ENCODE data around the gene SH3RF3.
"Not testable (repeated sequence)": the region's sequence is repeated elsewhere in the genome, so short reads cannot be mapped to it uniquely, and the experiment has no call there.

SH3RF3 gene

GRCh38 chr2:109154226-109154625 is 25.2 kb downstream of the SH3RF3 start:
- no peak overlapping the region for H3K4me3 ChIP-seq (replicated peaks; ENCODE audit: low read depth, low read length)
- no peak for DNase-seq (ENCODE audit: low read depth)
- no peak for TF ChIP-seq CTCF (IDR thresholded peaks at IDR 0.05; ENCODE audit: low read length, missing control alignments)

- H3K4me3 ChIP-seq (replicated peaks; ENCODE audit: low read depth, low read length) = no peak overlapping the region
- TF ChIP-seq CTCF (IDR thresholded peaks at IDR 0.05; ENCODE audit: low read length, missing control alignments) = no peak
- peak; percentile 69 for DNase-seq (ENCODE audit: low read depth)
Measured at GRCh38 chr2:109155553-109156451, 26.8 kb downstream of the SH3RF3 start.

GRCh38 chr2:109157563-109158105 is 28.6 kb downstream of the SH3RF3 start:
- DNase-seq (ENCODE audit: low read depth) = no peak
- no peak for TF ChIP-seq CTCF (IDR thresholded peaks at IDR 0.05; ENCODE audit: low read length, missing control alignments)
- H3K4me3 ChIP-seq (replicated peaks; ENCODE audit: low read depth, low read length) = no peak overlapping the region

- no peak for DNase-seq (ENCODE audit: low read depth)
- TF ChIP-seq CTCF (IDR thresholded peaks at IDR 0.05; ENCODE audit: low read length, missing control alignments) = no peak
Measured at GRCh38 chr2:109158237-109158636, 29.2 kb downstream of the SH3RF3 start.

GRCh38 chr2:109159096-109159495 is 30.1 kb downstream of the SH3RF3 start:
- no peak for TF ChIP-seq CTCF (IDR thresholded peaks at IDR 0.05; ENCODE audit: low read length, missing control alignments)
- H3K4me3 ChIP-seq (replicated peaks; ENCODE audit: low read depth, low read length) = no peak overlapping the region
- no peak for DNase-seq (ENCODE audit: low read depth)

More at GRCh38 chr2:109158237-109158636, 29.2 kb downstream of the SH3RF3 start:
- H3K4me3 ChIP-seq (replicated peaks; ENCODE audit: low read depth, low read length) = no peak overlapping the region

GRCh38 chr2:109160714-109161440 is 31.9 kb downstream of the SH3RF3 start:
- TF ChIP-seq CTCF (IDR thresholded peaks at IDR 0.05; ENCODE audit: low read length, missing control alignments) = no peak
- no peak overlapping the region for H3K4me3 ChIP-seq (replicated peaks; ENCODE audit: low read depth, low read length)
- no peak for DNase-seq (ENCODE audit: low read depth)

- not testable (repeated sequence) for H3K4me3 ChIP-seq (replicated peaks; ENCODE audit: low read depth, low read length); DNase-seq (ENCODE audit: low read depth)
Measured at GRCh38 chr2:109162367-109162766, 33.4 kb downstream of the SH3RF3 start.
